NCI-H460 (cell line): ENCODE data around the gene PPP1R13B. TPM values are rescaled to one million over a fixed set of nuclear protein-coding genes. Genes with fewer than 3 reads are reported as not detected.

ENCODE experiments used
- DNase-seq: peaks from one replicate; pipeline ENCODE4 v3.0.0-alpha.2; 2016; ENCODE audit warnings: low read depth; ENCODE audit errors: extremely low read depth
- total RNA-seq: library from RNA; depleted of rRNA; stranded (reverse); fragments of >200 nt; shearing (Covaris generic); gene quantifications from 2 replicates; pipeline ENCODE4 v1.2.3, GENCODE V29; 2014

Gene PPP1R13B
- total RNA-seq, 1 experiment from 2014 or later, result 1.4 TPM

GRCh38 chr14:103880348-103881267 lies 33.2 kb upstream of the PPP1R13B start:
- no peak for DNase-seq

GRCh38 chr14:103879570-103880347 lies 32.4 kb upstream of the PPP1R13B start:
- no peak for DNase-seq

GRCh38 chr14:103879118-103879569 lies 31.8 kb upstream of the PPP1R13B start:
- DNase-seq, result no peak

- DNase-seq, result no peak
Measured at GRCh38 chr14:103878180-103878579, 30.8 kb upstream of the PPP1R13B start.

- DNase-seq, result no peak
Measured at GRCh38 chr14:103875010-103875409, 27.6 kb upstream of the PPP1R13B start.

- no peak for DNase-seq
Measured at GRCh38 chr14:103872481-103873113, 25.2 kb upstream of the PPP1R13B start.

- no peak for DNase-seq
Measured at GRCh38 chr14:103871596-103872480, 24.5 kb upstream of the PPP1R13B start.

- no peak for DNase-seq
Measured at GRCh38 chr14:103870891-103871595, 23.7 kb upstream of the PPP1R13B start.

- DNase-seq, result no peak
Measured at GRCh38 chr14:103870144-103870876, 22.9 kb upstream of the PPP1R13B start.

- DNase-seq, result no peak
Measured at GRCh38 chr14:103869406-103870143, 22.2 kb upstream of the PPP1R13B start.

GRCh38 chr14:103868242-103868897 lies 21.0 kb upstream of the PPP1R13B start:
- no peak for DNase-seq

GRCh38 chr14:103867523-103867953 lies 20.2 kb upstream of the PPP1R13B start:
- no peak for DNase-seq

GRCh38 chr14:103867020-103867419 lies 19.6 kb upstream of the PPP1R13B start:
- DNase-seq, result no peak

- DNase-seq, result no peak
Measured at GRCh38 chr14:103863245-103863644, 15.9 kb upstream of the PPP1R13B start.

GRCh38 chr14:103862393-103862782 lies 15.0 kb upstream of the PPP1R13B start:
- no peak for DNase-seq

GRCh38 chr14:103861413-103862392 lies 14.3 kb upstream of the PPP1R13B start:
- no peak for DNase-seq
